ENCODE data around the gene ZMYND8. TPM values are rescaled to one million over a fixed set of nuclear protein-coding genes. Genes with fewer than 3 reads are reported as not detected.
A peak's percentile ranks its signal among the peaks of the same experiment; 100 is the strongest.
"Not testable (repeated sequence)": the region's sequence is repeated elsewhere in the genome, so short reads cannot be mapped to it uniquely, and the experiment has no call there.

Gene ZMYND8
- total RNA-seq, 1 experiment from 2014 or later: 22.8 TPM

DNA sequence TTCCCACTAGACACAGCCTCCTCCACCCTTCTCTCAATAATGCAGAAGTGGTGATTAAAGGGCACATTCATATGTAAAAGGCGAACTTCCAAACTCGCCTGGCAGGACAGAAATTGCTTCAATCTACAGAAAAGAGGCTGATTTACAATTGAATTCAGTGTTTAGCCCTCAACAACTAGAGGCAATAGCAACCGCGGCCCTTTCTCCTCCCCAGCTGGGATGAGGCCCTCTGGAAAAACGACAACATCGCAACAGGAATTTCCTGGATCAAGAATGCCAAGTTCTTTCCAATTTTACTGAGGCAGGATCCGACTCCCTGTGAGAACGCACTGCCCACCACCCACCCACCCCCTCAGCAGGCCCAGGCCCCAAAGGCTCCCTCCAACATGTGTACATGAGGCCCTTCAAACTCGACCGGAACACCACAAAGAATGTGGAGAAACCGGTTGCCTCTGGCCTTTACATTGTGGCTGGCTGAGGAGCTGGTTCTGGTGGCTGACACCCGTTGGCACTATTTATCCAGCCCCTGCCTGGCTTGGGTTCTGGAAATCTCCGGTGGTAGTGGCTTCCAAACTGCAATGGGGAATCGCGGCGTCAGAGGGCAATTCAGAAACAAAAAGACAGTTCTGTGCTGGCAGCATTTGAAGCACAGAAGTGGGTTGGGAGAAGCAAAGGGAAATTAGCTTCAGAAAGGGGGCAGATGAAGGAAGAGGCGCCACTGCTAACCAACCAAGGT, 36.8 kb downstream of the ZMYND8 start:
- DNase-seq (ENCODE audit: low read depth, low spot score): peak; percentile 27
- in situ Hi-C loops (cut with HindIII; ENCODE audit: low pct_unique_long_range_greater_than_20kb, low sequenced_read_pairs): no loop called here

- in situ Hi-C loops (cut with HindIII; ENCODE audit: low pct_unique_long_range_greater_than_20kb, low sequenced_read_pairs): no loop called here
- no peak for DNase-seq (ENCODE audit: low read depth, low spot score)
Observed at GRCh38 chr20:47318586-47319516, 37.6 kb downstream of the ZMYND8 start.

GRCh38 chr20:47318027-47318585, 38.4 kb downstream of the ZMYND8 start:
- in situ Hi-C loops (cut with HindIII; ENCODE audit: low pct_unique_long_range_greater_than_20kb, low sequenced_read_pairs): no loop called here
- DNase-seq (ENCODE audit: low read depth, low spot score): no peak

DNA sequence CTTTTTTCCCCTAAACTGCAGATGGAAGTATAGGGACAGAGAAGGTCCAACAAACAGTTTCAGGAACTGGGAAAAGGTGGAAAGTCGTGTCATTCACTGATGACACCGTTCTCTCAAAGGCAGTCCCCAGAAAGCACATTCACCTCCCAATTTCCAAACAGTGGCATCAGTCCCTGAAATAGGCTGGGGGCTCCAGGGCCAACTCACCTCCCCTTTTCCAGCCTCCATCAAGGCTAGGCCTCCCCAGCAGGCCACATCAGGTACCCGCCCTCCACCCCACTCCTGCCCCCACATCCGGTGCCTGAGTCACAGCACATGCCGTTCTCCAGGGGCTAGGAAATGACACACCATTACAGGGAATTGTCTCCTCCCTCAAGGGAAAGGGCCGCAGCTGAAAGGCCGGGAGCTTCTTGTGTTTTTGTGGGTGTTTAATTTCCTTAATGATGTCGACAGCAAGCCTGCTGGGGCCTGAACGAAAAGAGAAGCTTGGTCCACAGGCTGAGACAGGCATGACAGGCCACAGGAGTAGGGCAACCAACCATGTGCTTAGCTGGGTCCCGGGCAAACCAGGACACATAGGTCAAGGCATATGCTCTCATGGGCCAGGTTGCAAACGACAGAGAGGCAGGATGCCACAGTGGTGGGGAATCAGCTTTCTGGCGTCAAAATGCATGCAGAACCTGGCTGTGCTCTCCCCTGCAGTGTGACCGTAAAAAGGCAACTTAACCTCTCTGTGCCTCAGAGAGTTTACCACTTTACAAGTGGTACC, 39.2 kb downstream of the ZMYND8 start:
- in situ Hi-C loops (cut with HindIII; ENCODE audit: low pct_unique_long_range_greater_than_20kb, low sequenced_read_pairs): no loop called here
- DNase-seq (ENCODE audit: low read depth, low spot score): no peak

DNA sequence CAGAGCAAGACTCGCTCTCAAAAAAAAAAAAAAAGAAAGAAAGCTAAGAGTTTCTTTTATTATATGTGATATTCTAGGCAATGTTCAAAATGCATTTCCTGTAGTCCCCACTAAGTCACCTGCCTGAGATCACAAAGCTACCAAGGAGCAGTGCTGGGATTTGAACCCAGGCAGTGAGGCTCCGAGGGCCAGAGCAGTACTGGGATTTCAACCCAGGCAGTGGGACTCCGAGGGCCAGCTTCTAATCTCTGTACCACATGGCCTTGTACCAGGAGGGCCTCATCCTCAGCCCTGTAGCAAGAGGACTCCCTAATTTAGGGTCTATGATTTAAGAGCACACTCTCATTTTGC, 39.7 kb downstream of the ZMYND8 start:
- DNase-seq (ENCODE audit: low read depth, low spot score): no peak
- in situ Hi-C loops (cut with HindIII; ENCODE audit: low pct_unique_long_range_greater_than_20kb, low sequenced_read_pairs): no loop called here

DNA sequence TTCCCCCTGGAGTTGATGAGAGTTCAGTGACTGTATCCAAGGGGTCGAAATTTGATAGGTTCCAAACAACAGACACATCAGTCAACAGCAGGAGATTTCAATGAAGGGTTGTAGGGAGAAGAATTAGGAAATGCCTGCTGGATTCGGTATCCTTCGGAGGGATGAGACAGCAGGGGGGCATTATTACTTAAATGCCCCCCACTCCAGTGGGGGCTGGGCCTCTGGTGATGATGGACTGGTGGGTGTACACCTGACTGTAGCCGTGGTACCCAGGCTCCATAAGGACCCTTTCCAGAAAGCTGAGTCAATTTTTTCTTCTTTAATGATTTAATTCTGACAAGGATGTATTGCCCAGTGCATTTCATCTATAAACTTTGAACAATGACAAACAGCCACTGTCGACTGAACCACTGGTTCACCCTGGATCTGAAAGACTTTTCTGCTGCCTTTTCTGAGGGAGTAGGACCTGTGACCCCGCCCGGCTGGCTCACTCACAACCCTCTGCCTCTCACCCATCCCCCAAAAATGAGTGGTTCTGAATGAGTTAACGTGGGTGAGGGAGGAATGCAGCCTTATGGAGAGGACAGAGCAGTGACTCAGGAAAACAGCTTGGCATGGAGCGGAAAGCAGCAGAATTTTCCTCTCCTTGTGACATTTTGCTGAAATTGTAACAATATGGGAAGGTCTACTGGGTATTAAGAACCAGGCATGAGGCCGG, 41.0 kb downstream of the ZMYND8 start:
- in situ Hi-C loops (cut with HindIII; ENCODE audit: low pct_unique_long_range_greater_than_20kb, low sequenced_read_pairs): no loop called here
- no peak for DNase-seq (ENCODE audit: low read depth, low spot score)

DNA sequence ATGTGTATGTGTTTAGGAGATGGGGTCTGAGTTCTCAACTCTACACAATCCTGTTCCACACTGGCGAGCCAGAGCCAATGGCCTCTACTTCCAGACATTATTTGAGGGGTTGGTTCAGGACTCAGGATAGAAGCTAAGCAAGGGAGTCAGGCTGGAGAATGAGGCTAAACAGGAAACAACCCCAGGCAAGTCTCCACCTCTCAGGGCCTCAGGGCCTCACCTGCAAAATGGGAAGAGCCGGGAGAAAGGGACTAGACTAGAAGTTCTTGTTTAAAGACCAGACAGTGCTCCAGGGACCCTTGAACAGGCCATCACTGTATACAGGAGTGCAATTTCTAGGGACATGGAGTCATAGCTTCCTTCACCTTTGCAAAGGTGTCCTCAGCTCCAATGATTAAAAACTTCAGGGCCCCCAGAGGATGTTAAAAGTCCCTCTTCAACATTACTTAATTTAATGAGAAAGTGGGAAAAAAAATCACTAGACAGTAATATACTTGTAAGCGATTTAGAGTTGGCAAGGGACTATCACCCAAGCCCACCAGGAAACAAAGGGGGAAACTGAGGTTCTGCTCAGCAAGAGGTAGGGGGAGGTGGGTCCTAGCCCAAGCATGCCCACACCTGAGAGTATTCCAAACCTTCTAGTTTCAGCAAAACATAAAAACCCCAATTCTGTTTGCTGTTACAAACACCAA, 41.7 kb downstream of the ZMYND8 start:
- in situ Hi-C loops (cut with HindIII; ENCODE audit: low pct_unique_long_range_greater_than_20kb, low sequenced_read_pairs): no loop called here
- no peak for DNase-seq (ENCODE audit: low read depth, low spot score)

GRCh38 chr20:47311967-47312681, 44.4 kb downstream of the ZMYND8 start:
- in situ Hi-C loops (cut with HindIII; ENCODE audit: low pct_unique_long_range_greater_than_20kb, low sequenced_read_pairs): no loop called here

GRCh38 chr20:47311211-47311610, 45.3 kb downstream of the ZMYND8 start:
- in situ Hi-C loops (cut with HindIII; ENCODE audit: low pct_unique_long_range_greater_than_20kb, low sequenced_read_pairs): no loop called here

More at GRCh38 chr20:47311967-47312681, 44.4 kb downstream of the ZMYND8 start:
- DNase-seq (ENCODE audit: low read depth, low spot score): no peak

DNA sequence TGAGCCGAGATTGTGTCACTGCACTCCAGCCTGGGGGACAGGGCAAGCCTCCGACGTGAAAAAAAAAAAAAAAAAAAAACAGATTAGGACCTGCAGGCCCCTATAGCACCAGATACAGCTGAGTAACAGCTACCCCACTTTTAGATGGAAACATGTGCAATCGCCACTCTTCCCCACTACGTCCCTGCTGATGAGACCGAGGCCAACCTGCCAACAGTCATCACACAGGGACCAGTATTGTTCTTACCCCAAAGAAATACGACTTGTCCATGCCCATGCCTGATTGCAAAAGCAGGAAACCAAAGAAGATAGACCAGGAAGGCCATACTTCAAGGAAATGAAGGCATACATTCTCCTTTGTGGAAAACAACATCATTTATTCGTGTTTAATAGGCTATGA, 45.8 kb downstream of the ZMYND8 start:
- in situ Hi-C loops (cut with HindIII; ENCODE audit: low pct_unique_long_range_greater_than_20kb, low sequenced_read_pairs): no loop called here
- DNase-seq (ENCODE audit: low read depth, low spot score): no peak

More at GRCh38 chr20:47311211-47311610, 45.3 kb downstream of the ZMYND8 start:
- DNase-seq (ENCODE audit: low read depth, low spot score): no peak

DNA sequence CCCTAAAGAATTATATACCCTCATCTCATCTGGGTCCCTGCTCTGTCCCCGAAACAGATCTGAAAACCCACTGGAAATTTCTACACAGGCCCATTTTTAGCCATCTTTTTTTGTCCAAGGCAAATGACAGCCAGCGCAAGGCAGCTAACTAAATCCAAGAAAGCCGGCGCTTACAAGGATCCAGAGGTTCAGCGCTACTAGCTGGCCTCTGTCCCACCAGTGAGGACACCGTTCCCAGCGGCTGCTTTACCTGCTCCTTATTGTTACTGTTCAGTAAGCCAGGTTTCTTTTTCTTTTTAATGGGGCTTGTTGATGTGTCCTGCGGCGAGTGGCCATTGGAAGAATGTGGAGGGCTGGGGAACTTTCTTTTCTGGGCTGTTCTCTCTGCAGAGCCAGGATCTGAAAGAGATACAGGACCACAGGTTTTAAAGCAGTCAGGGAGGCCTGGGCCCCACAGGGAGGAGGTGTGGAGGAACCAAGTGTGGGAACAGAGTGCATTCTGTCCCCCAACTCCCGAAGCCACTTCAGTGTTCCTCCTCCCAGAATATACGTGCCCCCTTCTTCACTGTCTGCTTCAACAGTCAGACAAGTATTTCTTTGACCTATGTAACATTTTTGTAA, 46.6 kb downstream of the ZMYND8 start:
- no peak for DNase-seq (ENCODE audit: low read depth, low spot score)
- in situ Hi-C loops (cut with HindIII; ENCODE audit: low pct_unique_long_range_greater_than_20kb, low sequenced_read_pairs): no loop called here

GRCh38 chr20:47309394-47309793, 47.1 kb downstream of the ZMYND8 start:
- DNase-seq (ENCODE audit: low read depth, low spot score): no peak
- in situ Hi-C loops (cut with HindIII; ENCODE audit: low pct_unique_long_range_greater_than_20kb, low sequenced_read_pairs): no loop called here

DNA sequence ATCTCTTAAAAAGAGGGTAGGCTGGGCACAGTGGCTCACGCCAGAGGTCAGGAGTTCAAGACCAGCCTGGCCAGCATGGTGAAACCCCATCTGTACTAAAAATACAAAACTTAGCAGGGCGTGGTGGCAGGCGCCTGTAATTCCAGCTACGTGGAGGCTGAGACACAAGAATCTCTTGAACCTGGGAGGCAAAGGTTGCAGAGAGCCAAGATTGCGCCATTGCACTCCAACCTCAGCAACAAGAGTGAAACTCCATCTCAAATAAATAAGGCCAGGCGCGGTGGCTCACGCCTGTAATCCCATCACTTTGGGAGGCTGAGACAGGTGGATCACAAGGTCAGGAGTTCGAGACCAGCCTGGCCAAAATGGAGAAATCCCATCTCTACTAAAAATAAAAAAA, 48.9 kb downstream of the ZMYND8 start:
- in situ Hi-C loops (cut with HindIII; ENCODE audit: low pct_unique_long_range_greater_than_20kb, low sequenced_read_pairs); DNase-seq (ENCODE audit: low read depth, low spot score): not testable (repeated sequence)

DNA sequence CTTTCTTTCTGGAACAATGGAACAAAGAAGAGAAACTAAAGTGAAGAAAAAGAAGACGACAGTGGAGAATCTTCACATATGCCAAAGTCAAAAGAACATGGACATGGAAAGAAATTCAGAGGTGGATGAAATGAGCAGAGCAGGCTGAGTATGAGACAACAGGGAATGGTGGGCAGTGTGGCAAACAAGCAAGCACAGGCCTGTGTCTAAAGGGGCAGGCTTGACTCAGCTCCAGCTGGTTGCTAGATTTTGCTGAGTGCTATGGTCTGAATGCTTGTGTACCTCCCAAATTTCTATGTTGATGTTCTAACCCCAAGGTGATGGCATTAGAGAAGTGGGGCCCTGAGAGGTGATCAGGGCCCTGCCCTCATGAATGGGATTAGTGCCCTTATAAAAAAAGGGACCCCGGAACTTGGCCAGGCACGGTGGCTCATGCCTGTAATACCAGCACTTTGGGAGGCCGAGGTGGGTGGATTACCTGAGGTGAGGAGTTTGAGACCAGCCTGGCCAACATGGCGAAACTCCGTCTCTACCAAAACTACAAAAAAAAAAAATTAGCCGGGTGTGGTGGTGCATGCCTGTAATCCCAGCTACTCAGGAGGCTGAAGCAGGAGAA, 49.6 kb downstream of the ZMYND8 start:
- no peak for DNase-seq (ENCODE audit: low read depth, low spot score)
- in situ Hi-C loops (cut with HindIII; ENCODE audit: low pct_unique_long_range_greater_than_20kb, low sequenced_read_pairs): no loop called here

DNA sequence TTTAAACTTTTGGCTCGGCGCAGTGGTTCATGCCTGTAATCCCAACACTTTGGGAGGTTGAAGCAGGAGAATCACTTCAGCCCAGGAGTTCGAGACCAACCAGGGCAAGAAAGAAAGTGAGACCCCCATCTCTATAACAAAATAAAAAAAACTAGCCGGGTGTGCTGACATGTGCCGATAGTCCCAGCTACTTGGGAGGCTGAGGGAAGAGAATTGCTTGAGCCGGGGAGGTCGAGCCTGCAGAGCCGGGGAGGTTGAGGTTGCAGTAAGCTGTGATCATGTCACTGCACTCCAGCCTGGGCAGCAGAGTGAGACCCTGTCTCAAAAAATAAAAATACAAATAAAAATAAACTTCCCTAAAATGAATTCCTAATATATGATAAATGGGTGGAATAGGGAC, 50.4 kb downstream of the ZMYND8 start:
- no peak for DNase-seq (ENCODE audit: low read depth, low spot score)
- in situ Hi-C loops (cut with HindIII; ENCODE audit: low pct_unique_long_range_greater_than_20kb, low sequenced_read_pairs): no loop called here

Measured in SK-MEL-5 (cell line).